PC-9 (cell line): ENCODE data around the gene ZYG11A.
"Not testable (repeated sequence)": the region's sequence is repeated elsewhere in the genome, so short reads cannot be mapped to it uniquely, and the experiment has no call there.

Experiments used
- CTCF ChIP-seq: fragments of 200-600 bp; sonication (generic); conservative IDR thresholded peaks from 2 replicates; pipeline ENCODE4 v1.6.1; 2017; ENCODE audit warnings: mixed run types, antibody characterized with exemption, mild to moderate bottlenecking, moderate library complexity
- EZH2 ChIP-seq: fragments of 200-600 bp; sonication (generic); IDR thresholded peaks from 2 replicates; pipeline ENCODE4 v1.8.0; 2017; ENCODE audit warnings: antibody characterized with exemption, low read depth

GRCh38 chr1:52793717-52794116 lies 48.8 kb upstream of the ZYG11A start:
- not testable (repeated sequence) for TF ChIP-seq CTCF, EZH2
